GM21390 (cell line): ENCODE measurements around the gene ADD1.

Experiments
- ATAC-seq: cut with Tn5 transposase; IDR thresholded peaks from one replicate; pipeline ENCODE4 v1.9.1; 2021; ENCODE audit not compliant: unreplicated experiment

The ADD1 gene

GRCh38 chr4:2879026-2879425, 35.4 kb downstream of the ADD1 start:
- no peak for ATAC-seq

GRCh38 chr4:2881431-2881830, 37.8 kb downstream of the ADD1 start:
- ATAC-seq, result no peak

GRCh38 chr4:2882341-2882740, 38.7 kb downstream of the ADD1 start:
- ATAC-seq, result no peak

GRCh38 chr4:2886161-2886560, 42.5 kb downstream of the ADD1 start:
- no peak for ATAC-seq

- ATAC-seq, result no peak
Observed at GRCh38 chr4:2886622-2887021, 43.0 kb downstream of the ADD1 start.

- ATAC-seq, result no peak
Observed at GRCh38 chr4:2887343-2887742, 43.7 kb downstream of the ADD1 start.

GRCh38 chr4:2888886-2889285, 45.2 kb downstream of the ADD1 start:
- ATAC-seq, result no peak

GRCh38 chr4:2891294-2891693, 47.6 kb downstream of the ADD1 start:
- ATAC-seq, result no peak

GRCh38 chr4:2893772-2894171, 50.1 kb downstream of the ADD1 start:
- ATAC-seq, result no peak

- no peak for ATAC-seq
Observed at GRCh38 chr4:2898001-2898400, 54.4 kb downstream of the ADD1 start.

- no peak for ATAC-seq
Observed at GRCh38 chr4:2900741-2901140, 57.1 kb downstream of the ADD1 start.

GRCh38 chr4:2901186-2901585, 57.5 kb downstream of the ADD1 start:
- no peak for ATAC-seq

GRCh38 chr4:2902126-2902525, 58.5 kb downstream of the ADD1 start:
- ATAC-seq, result no peak

- ATAC-seq, result no peak
Observed at GRCh38 chr4:2905544-2905943, 61.9 kb downstream of the ADD1 start.

- no peak for ATAC-seq
Observed at GRCh38 chr4:2906218-2906617, 62.6 kb downstream of the ADD1 start.

GRCh38 chr4:2907226-2907625, 63.6 kb downstream of the ADD1 start:
- no peak for ATAC-seq

- ATAC-seq, result no peak
Observed at GRCh38 chr4:2907706-2908293, 64.2 kb downstream of the ADD1 start.

GRCh38 chr4:2908686-2909085, 65.0 kb downstream of the ADD1 start:
- ATAC-seq, result no peak

GRCh38 chr4:2909583-2909982, 65.9 kb downstream of the ADD1 start:
- ATAC-seq, result no peak

GRCh38 chr4:2910409-2910808, 66.8 kb downstream of the ADD1 start:
- no peak for ATAC-seq

- ATAC-seq, result no peak
Observed at GRCh38 chr4:2911868-2912267, 68.2 kb downstream of the ADD1 start.

- ATAC-seq, result no peak
Observed at GRCh38 chr4:2913168-2913567, 69.5 kb downstream of the ADD1 start.

GRCh38 chr4:2914256-2915126, 70.8 kb downstream of the ADD1 start:
- no peak for ATAC-seq
